Inflammatory macrophage (primary cell): Measurements from ENCODE around the gene DMXL1.

Experiments used
- DNase-seq, 2 donors: peaks; one replicate each; pipeline ENCODE4 v3.0.0-alpha.2; 2020 to 2022

DMXL1 gene

DNA sequence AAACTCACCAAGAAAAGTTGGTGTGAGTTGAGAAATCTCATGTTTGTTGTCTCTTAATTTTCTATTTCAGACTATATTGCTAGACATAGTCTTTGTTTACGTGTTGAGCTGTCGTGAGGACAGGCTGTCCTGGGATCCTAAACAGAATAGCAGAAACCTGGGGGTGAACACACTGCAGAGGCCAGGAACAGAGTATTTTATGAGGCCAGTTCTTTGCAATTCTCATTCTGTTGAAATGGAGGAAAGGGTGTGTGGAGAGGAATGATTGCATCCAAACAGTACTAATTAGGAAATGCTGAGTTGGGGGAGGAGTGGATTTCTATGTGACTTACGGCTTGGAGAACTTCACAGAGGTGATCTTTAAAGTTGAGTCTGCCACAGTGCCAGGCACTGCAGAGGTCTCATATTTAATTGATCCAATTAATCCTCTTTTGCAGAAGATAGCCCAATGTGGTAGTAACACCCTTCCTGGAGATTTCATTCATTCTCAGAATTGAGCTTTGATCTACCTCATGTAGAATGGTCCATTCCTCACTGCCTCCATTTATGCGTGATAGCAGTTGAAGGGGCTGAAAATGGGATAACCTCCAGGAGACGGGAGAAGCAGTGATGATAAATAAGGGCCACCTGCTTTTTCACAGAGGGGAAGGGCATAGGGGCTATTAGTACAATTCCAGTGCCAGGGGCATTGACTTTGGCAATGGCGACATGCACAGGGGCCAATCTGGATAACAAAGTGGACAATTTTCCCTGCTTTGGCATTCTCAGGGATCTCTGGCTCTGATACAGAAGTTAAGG is 200.3 kb downstream of the DMXL1 start:
- DNase-seq: peak; percentile 59 to 79

DNA sequence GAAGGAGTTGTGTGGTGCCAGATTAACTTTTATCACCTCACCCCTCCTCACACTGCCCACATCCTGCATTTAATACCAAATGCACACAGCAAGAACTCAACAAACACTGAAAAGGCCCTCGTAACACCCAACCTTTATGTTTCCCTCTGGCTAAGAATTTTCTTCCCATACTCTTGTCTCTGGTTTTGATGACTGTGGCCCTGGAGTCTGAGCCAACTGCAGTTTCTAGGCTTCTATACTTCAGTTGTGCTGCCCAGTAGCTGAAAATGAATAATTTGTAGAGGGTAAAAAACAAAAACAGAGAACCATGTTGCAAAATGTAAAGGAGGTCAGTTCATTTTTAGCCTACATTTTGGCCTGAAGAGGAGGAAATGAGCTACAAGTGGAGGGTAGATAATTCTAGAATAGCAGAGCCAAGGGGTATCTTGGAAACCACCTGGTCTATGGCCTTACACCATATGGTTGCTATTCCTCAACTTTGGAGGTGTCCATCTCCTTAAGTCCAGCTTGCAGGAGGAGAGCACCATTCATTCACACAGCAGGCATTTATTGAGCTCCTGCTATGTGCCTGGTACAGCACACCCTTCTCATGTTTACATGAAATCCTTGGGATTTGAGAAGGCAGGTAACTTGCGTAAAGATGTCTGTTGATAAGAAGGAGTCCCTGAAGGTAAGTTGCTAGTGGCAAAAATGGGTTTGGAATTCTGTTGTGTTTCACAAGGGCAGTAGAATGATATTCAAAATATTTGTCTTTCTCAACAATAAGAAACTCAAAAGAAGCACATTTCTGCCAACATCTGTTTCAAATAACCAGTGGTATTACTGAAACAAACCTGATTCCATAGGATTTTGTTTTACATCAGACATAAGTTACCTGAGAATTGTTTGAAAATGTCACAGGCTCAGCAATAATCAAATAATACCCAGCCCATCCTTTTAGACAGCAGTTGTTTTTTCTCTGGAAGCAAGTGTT is 201.2 kb downstream of the DMXL1 start:
- no peak for DNase-seq

DNA sequence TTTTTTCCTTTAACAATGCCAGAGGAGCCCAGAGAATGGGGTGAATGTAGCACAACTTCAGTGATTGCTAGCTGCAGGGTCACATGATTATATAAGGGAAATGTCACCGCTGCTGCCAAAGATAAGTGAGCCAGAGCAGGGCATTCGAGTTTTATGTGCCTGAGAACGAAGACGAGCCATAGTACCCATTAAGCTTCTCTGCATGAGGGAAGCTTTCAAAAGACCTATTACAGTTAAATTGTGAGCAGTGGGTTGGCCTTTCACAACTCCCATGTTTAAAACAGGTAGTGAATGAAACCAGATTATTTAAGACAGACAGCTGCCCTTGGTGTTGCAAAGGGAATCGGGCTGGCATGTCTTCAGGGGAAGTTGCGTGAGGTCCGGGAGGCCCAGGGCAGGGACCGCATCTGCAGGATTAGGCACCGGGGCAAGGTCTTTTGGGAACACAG is 202.5 kb downstream of the DMXL1 start:
- DNase-seq: peak; percentile 70 to 74

DNA sequence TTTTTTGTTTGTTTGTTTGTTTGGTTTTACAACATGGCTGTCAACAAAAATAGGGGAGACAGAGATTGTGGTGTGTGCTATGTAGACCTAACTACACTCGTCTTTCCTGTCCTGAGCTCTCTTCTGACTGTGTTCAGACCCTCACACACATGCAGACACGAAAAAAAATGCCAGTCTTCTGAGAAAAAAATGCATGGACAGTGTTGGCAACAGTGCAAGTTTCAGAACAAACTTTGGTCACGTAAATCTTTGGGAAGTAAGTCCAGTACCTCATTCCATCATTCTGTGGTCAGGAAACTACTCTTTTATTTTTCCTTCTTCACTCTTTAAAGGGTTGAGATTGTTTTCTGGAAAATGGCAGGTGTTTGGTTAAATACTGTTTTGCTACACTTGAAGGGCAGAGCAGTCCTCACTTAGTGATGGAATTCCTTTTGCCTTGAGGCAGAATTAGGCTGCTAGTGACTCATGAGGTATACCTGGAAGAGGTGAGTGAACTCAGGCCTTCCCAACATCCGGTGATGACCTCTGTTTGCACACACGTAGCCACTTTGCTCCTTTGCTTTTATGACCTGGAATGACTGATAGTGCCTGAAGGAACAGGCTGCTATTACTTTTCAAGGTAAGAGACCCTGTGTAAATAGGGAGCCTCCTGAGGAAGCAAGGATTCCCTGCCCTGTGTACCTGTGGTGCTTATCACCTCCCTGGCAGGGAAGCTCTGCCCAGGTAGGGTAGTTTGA is 203.3 kb downstream of the DMXL1 start:
- no peak for DNase-seq

DNA sequence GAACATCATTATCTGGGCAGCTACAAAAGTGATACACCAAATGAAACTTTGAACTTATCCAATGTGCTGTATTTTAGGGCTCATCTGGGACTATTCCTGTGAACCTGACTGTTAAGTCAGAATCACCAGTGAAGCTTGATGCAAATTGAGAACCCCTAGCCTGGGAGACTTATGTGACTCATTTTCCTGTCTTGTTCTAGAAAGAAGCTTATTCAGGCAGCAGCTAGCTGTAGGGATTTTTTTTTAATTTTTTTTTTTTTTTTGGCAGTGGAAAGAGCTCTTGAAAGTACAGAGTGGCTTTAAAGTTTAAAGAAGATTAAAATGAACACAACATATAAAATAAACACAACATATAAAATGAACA is 203.9 kb downstream of the DMXL1 start:
- peak; percentile 15 to 27 for DNase-seq

DNA sequence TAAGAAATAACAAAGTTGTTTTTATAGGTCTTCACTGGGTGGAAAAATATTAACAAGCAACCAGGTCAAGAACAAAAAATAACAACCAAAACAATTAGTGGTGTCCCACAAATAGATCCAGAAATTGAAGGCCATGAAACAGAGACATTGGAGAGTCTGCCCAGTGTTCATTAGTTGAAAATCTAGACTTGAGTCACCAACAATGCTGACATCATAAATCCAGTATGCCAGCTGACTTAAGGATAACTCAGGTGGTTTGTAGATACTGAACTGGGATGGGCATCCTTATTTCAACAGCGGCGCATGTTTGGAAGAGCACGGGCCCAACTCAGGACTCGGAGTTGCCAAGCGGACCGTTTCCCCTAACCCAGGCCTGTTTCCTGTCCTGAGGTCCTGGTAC is 204.3 kb downstream of the DMXL1 start:
- DNase-seq: no peak

DNA sequence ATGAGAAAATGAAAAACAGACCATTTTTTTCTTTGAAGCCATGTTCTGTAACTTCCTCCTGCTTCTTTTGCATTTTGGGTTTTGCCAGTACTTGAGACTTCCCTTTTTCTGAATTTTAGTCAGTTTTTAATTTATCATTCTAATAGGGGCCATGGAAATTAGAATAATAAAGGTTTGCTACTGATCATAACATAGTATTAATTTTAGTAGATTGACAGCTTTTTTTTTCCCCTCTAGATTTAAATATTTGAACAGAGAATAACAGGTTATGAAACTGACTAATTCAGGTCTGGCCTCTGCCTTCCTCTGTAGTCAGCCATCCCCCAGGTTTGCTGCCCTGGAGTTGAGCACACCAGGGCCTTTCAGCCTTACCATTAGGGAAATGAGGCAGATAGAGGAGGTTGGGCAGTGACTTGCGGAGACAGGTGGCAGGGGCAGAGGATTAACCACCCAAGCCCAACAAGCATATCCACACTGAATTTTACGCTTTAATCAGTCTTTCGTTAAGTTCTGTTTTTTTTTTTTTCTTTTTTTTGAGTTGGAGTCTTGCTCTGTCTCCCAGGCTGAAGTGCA is 204.8 kb downstream of the DMXL1 start:
- peak; percentile 13 to 54 for DNase-seq

DNA sequence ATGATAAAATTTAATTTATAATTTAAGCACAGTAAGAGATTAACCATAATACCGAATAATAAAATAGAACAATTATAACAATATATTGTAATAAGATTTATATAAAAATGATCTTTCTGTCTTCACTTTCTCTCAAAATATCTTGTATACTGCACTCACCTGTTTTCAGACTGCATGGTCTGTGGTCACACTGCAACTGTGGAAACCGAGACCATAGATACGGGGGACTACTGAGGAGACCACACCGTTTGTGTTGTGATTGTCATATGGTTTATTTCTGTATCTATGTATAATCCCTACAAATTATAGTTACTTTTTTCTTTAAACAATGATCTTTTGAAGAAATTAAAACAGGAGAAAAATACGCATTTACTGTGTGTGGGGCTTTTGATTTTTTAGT is 206.1 kb downstream of the DMXL1 start:
- no peak for DNase-seq

DNA sequence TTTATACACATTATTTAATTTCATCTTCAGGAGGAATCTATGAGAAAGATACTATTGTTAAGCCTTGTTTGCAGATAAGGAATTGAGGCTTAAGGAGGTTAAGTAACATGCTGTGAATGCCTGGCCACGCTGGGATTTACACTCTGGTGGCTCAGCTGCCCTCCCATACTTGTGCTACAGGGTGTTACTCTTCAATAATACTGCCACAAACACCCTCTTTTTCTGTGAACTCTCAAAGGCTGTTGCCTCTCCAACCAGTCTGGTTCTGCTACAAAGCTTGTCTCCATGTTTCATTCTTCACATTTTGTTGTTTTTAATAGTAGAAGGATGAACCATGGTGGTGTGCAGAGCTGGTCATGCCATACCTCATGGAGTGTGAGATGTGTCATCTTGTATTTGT is 208.2 kb downstream of the DMXL1 start:
- DNase-seq: no peak

DNA sequence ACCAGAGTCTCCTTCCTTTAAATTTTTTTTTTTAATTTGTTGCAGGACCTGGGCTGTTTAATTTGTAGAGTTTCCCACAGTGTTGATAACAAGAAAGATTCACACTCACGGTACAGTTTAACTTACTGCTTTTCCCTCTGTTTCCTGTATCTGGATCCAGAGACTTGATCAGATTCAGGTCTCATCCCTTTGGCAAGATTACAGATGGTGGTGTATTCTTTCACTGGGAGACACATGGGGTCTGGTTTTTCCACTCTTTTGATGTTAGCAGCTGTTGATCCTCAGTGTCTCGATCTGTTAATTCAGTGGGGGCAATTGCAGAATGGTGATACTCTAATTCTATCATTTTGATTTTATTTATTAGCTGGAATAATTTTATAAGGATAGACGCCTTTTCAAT is 209.5 kb downstream of the DMXL1 start:
- DNase-seq: no peak

DNA sequence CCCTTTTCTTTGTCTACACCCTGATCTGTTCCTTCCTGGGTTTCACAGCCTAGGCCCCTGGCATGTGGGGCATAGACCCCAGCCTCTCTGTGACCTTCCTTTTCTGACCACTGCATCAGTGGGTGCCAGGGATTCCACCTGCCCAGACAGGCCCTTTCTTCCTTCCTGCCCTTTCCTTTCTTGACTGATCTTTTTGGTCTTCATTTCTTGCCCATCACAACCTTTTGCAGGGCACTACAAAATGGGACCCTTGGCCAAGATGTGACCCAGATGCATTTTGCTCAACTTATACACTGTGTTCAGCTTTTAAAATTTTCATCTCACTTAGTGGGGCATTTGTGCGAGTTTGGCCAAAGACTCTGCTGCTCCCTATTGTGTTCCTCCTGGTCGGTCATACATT is 211.7 kb downstream of the DMXL1 start:
- DNase-seq: no peak

DNA sequence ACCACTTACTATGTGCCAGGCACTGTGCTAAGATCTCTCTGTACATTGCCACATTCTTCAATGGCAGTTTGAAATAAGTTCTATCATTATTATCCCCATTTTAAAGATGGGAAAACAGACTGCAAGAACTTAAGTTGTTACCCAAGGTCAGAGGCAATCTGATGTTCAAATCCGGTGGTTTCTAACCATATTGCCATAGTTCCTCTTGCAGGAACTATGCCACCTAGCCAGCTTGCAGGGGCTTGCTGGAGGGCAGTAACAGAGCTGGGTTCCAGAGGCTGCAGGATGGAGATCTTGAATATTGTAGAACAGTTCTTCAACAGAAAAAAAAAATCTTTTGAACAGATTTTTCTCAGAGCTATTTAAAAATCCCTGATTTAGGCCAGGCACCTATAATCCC is 213.1 kb downstream of the DMXL1 start:
- DNase-seq: no peak

DNA sequence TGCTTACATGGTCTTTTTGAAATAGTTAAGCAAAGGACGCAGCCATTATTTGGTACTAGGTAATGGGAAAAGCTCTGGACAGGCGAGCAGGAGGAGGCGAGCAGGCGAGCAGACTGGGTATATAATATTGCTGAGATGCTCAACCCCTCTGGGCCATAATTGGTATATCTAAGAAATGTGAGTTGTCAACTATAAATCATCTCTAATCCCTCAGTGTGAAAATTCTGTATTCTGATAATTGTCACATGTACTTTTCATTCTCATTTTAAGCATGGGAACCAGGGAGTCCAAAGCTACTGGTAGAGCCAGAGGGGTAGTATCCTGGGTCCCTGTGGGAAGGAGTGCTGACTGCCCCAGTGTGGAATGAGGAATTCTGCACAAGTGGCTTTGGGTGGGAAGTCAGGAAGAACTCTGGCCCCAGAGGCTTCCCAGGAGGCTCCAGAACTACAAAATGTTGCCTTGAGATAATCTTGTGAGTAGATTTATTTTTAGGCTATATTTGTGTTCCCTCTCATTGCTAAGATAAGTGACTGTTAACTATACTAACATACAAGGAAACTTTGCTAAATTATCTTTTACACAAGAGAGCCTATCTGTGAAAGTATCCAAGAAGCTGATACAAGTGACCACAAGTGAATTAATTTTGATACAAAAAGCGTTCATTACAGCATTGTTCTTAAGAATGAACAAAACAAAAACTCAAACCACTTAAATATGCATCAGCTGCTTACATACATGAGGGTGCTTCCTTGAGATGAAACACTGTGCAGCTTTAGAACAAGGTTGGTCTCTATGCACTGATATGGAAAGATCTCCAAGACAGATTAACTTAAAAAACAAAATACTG is 214.4 kb downstream of the DMXL1 start:
- no peak for DNase-seq

DNA sequence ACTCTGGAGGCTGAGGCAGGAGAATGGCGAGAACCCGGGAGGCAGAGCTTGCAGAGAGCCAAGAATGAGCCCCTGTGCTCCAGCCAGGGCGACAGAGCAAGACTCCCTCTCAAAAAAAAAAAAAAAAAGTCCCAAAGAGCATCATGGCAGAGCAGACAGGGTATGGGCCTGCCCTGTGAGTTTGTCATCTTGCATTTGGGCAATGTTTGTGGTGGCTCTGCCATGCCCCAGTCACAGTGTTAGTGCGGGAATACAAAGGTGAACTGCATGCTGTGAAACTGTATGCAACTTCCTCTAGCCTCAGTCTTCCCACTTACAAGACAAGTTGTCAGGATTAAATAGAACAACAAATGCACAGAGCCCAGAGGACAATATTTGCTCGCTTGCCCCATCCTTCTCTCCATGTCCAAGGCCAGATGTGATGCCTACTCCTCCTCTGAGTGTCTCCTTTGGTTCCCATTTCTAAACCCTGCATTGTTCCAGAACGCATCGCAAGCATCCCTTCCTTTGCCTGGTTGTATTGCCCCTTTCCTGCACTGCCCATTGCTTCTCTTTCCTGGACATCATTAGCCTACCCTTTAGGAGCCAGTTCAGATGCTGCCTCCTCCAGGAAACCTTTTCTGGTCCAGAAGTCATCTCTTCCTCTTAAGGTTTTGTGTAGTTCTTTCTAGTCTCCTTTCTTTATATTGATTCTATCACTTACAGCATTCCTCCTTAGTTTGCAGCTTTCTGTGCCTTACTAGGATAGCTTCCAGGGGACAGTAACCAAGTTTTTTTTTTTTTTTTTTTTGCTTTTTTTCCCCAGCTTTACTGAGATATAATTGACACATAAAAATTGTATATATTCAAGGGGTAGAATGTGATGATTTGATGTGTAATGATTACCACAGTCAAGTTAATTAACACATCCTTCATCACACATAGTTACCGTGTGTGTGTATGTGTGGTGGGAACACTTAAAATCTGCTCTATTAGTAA is 215.9 kb downstream of the DMXL1 start:
- DNase-seq: no peak

DNA sequence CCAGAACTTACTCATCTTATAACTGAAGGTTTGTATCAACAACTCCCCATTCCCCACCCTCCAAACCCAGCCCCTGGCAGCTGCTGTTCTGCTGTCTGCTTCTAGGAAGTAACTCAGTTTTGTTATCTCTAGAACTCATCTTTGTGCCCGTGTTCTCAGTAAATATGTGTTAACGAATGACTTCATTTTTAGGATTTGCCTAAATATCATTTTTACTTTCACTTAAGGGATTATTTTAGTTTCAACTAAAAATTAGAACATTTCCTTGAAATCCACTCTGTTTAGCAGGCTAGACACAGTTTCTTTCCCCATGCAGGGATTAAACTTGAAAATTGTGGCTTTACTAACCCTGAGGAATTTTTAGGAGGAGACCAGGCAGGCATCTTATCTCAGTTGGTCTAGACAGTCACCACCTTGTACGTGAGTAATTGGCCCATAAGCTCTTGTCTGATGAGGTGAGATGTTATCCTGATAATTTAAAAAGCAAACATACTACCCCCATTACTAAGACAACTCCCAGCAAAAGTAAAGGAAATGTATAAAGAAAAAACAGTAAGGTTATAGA is 216.7 kb downstream of the DMXL1 start:
- DNase-seq: no peak

DNA sequence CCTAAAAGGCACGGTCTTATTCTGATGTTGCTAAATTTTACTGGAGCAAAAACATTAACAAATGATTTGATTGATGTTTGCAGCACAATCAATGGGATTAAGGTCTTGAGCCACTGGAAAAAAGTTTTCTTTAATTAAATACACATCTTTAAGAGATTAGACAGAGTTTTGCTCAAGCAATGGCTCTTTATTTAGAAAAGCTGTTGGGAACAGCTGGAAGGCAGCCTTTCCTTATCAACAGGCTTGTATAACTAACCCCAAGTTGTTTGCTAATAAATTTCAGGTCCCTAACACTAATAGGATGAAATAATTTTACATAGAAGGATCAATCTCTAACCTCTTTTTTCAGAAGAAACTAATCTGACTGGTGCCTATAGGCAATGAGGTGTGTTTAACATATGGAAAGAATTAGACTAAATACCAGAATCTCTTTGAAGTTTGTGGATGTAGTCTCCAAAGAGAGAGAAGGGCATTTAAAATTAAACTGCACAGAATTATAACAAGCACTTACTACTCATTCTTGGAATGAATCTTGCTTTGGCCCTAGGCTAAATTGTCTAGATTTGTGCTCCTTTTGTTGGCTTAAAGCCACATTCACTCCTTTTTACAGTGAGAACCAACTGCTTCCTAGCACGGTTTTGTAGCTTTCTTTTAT is 217.6 kb downstream of the DMXL1 start:
- no peak for DNase-seq

DNA sequence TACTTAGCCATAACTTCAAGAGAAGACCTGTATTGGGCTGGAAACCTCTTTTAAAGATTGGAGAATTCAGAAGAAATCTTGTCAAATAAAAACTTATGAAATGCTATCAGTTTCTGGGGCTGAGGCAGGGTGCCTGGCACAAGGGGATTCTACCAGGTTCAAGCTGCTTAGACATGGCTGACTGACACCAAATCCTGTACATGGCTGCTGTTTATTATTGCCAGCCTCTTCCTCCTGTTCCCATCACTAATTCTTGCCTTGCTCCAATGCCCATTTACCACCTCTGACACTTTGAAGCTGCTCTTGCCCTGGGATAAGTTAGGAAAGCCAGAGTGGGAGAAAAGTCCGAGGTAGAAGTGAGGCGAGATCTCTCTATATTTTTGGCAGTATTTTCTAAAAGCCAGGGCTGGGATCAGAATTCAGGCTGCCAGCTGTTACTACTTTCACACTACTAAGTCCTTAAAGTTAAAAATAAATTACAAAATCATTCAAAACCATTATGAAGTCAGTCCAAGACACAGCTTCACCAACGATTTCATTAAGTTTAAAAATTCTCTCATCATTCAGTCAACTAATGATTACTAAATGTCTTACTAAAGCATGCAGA is 218.7 kb downstream of the DMXL1 start:
- DNase-seq: no peak

DNA sequence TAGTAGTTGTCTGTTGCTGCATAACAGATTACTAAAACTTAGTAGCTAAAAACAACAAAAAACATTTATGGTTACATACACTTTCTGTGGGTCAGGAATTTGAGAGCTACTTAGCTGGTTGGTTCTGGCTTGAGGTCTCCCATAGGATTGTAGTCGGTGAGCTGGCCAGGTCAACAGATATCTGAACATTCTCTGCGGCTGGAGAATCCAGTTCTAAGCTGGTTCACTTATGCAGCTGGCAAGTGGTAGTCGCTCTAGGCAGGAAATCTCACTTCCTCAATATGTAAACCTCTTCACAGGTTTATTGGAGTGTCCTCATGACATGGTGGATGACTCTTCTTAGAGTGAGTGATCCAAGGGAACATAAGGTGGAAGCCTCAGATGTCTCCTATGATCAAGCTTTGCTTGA is 219.3 kb downstream of the DMXL1 start:
- DNase-seq: peak; percentile 47 to 61

DNA sequence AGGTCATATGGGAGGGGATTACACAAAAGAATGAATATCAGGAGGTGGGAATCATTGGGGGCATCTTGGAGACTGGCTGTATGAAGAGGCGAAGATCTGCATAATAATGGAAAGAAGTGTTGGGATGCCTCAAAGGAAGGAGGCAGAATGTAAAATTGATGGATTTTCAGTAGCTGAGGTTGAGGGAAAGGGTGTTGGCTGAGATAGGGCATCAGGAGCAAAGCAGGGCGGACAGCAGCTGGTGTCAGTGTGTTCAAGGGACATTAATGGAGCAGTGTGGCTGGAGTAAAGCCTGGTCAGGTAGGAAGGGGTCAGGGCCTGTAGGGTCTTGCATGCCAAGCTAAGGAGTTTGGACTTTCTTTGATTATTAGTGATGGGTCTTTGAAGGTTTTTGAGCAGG is 219.7 kb downstream of the DMXL1 start:
- no peak for DNase-seq
